Activated naive CD4-positive, alpha-beta T cell treated with anti-CD3 and anti-CD28 coated beads, Interleukin-2, amount 50 U/mL, for 72 hours (primary cell): ENCODE measurements around the gene APBA1. TPM values are rescaled to one million over a fixed set of nuclear protein-coding genes. Genes with fewer than 3 reads are reported as not detected.
"Not testable (repeated sequence)": the region's sequence is repeated elsewhere in the genome, so short reads cannot be mapped to it uniquely, and the experiment has no call there.

Experiments
- ATAC-seq, 2 donors: fragments of 150-1000 bp; cut with Tn5 transposase; 2 replicates each; pipeline ENCODE4 v1.10.0; 2021; ENCODE audit warnings: mild to moderate bottlenecking in 2 of 2, moderate library complexity in 2 of 2
- DNase-seq, 2 donors: peaks; one replicate each; pipeline ENCODE4 v3.0.0; 2021 to 2022; ENCODE audit warnings: low spot score in 2 of 2
- H3K27ac Mint-ChIP-seq, 2 donors: one replicate each; pipeline ENCODE4 v1.8.0; 2022; ENCODE audit warnings: mild to moderate bottlenecking in 2 of 2, mixed read lengths in 2 of 2
- H3K36me3 Mint-ChIP-seq, 2 donors: one replicate each; pipeline ENCODE4 v1.8.0; 2022; ENCODE audit warnings: mixed read lengths in 2 of 2
- H3K9me3 Mint-ChIP-seq, 2 donors: one replicate each; pipeline ENCODE4 v1.8.0; 2022; ENCODE audit warnings: mixed read lengths in 2 of 2
- total RNA-seq, 2 donors: library from RNA; stranded (reverse); gene quantifications; one replicate each; pipeline ENCODE4 v1.2.3, GENCODE V29; 2022

The APBA1 gene
- total RNA-seq, 2 donors from 2014 or later = 4.2 TPM; not detected in 1

- DNase-seq (no peak), ATAC-seq (no peak)
- no peaks in the 10 kb centered on the region for H3K36me3 Mint-ChIP-seq
- H3K9me3 Mint-ChIP-seq = peaks cover 0 to 2% of the 10 kb centered on the region in 2 donors
- no peak overlapping the region for H3K27ac Mint-ChIP-seq
Observed at GRCh38 chr9:69599232-69599971, 72.8 kb downstream of the APBA1 start.

GRCh38 chr9:69596906-69597305 lies 75.3 kb downstream of the APBA1 start:
- not testable (repeated sequence) for H3K27ac Mint-ChIP-seq, H3K9me3 Mint-ChIP-seq, DNase-seq, H3K36me3 Mint-ChIP-seq, ATAC-seq

GRCh38 chr9:69594180-69594579 lies 78.0 kb downstream of the APBA1 start:
- ATAC-seq (no peak), DNase-seq (no peak)
- no peaks in the 10 kb centered on the region for H3K9me3 Mint-ChIP-seq
- H3K36me3 Mint-ChIP-seq = no peaks in the 10 kb centered on the region
- H3K27ac Mint-ChIP-seq = no peak overlapping the region

DNA sequence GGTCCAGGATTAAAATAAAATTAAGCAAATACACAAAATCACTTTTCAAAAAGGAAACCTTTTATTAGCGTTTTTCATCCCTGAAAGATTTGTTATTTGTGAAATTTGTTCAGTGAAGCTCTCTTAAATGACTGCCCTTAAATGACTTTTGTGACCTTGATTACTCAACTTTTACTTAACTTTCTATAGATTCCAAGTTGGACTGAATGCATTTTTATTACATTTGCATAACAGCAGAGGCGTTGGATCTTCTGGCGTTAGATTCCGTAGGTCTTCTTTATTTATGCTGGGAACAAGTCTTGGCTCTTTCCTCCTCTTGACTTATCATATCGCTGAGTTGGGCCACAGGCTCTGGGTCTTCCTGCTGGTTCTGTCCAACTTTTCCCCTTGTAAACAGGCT lies 78.4 kb downstream of the APBA1 start:
- ATAC-seq (no peak), DNase-seq (no peak)
- Mint-ChIP-seq H3K27ac (no peak overlapping the region), H3K36me3 (no peaks in the 10 kb centered on the region), H3K9me3 (no peaks in the 10 kb centered on the region)

- no peaks in the 10 kb centered on the region for H3K36me3 Mint-ChIP-seq
- DNase-seq = no peak
- no peak for ATAC-seq
- H3K9me3 Mint-ChIP-seq = no peaks in the 10 kb centered on the region
- no peak overlapping the region for H3K27ac Mint-ChIP-seq
Observed at GRCh38 chr9:69593301-69593700, 78.9 kb downstream of the APBA1 start.

- DNase-seq (no peak), ATAC-seq (no peak)
- no peaks in the 10 kb centered on the region for H3K36me3 Mint-ChIP-seq
- no peak overlapping the region for H3K27ac Mint-ChIP-seq
- H3K9me3 Mint-ChIP-seq = no peaks in the 10 kb centered on the region
Observed at GRCh38 chr9:69590266-69590665, 81.9 kb downstream of the APBA1 start.

- ATAC-seq (no peak), DNase-seq (no peak)
- H3K9me3 Mint-ChIP-seq = no peaks in the 10 kb centered on the region
- H3K27ac Mint-ChIP-seq = no peak overlapping the region
- no peaks in the 10 kb centered on the region for H3K36me3 Mint-ChIP-seq
Observed at GRCh38 chr9:69589156-69589555, 83.0 kb downstream of the APBA1 start.

DNA sequence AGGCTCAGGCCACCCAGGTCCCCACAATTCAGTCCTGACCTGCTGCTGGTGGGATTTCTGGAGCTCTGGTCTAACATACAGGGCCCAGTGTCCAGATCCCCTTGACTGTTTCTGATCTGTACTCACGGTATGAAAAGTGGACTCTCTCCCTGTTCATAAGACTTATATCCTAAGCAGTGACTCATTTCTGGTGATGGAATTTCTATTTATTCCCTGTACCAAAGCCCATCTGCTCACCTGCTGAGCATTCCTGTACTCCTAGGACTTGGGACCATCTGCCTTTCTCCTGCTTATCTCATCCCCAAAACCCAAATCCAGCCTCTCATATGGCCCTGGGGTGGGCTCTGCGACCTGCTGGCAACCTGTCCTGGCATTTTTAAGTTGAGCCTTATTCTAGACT lies 86.6 kb downstream of the APBA1 start:
- H3K27ac Mint-ChIP-seq = no peak overlapping the region
- H3K9me3 Mint-ChIP-seq = no peaks in the 10 kb centered on the region
- no peaks in the 10 kb centered on the region for H3K36me3 Mint-ChIP-seq
- no peak for DNase-seq
- ATAC-seq = no peak

DNA sequence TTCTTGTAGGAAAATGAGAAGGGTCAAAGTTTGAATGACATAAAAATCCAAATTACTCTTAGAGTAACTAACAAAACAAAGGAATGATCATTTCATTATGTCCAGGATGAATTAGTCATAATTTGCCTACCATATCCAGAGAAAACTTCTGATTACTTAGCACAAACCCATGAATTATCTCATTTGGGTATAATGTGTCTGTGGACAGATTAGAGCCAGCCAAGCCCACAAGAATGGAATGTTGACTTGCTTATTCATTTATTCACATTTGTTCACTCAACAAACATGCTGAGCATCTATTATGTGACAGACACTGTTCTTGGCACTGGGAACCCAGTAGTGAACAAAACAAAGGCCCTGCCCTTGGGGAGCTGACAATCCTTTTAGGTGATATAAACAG lies 87.4 kb downstream of the APBA1 start:
- H3K36me3 Mint-ChIP-seq = no peaks in the 10 kb centered on the region
- H3K9me3 Mint-ChIP-seq = no peaks in the 10 kb centered on the region
- no peak overlapping the region for H3K27ac Mint-ChIP-seq
- DNase-seq (no peak), ATAC-seq (no peak)

- Mint-ChIP-seq H3K27ac (no peak overlapping the region), H3K9me3 (no peaks in the 10 kb centered on the region), H3K36me3 (no peaks in the 10 kb centered on the region)
- DNase-seq (no peak), ATAC-seq (no peak)
Observed at GRCh38 chr9:69583645-69584234, 88.4 kb downstream of the APBA1 start.

GRCh38 chr9:69582544-69583297 lies 89.5 kb downstream of the APBA1 start:
- Mint-ChIP-seq H3K9me3 (no peaks in the 10 kb centered on the region), H3K27ac (no peak overlapping the region), H3K36me3 (no peaks in the 10 kb centered on the region)
- DNase-seq (no peak), ATAC-seq (no peak)

DNA sequence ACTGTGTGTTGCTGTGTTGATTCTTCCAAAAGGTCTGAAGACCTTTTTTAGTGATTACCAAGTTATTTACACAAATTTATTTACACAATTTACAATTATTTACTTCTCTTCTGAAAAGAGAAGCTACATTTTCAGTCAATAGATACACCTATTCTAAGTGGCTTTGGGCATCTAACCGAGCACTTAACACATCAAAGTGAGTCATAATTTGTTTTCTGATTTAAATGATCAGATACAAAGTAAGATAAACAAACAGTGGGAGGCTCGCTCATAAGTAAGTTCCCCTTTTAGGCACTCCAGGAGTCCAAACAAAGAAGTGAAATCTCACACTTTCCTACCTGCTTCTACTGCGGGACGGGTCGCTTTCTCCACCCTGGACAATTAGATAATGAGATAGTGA lies 90.2 kb downstream of the APBA1 start:
- H3K36me3 Mint-ChIP-seq = no peaks in the 10 kb centered on the region
- H3K9me3 Mint-ChIP-seq = no peaks in the 10 kb centered on the region
- ATAC-seq (no peak), DNase-seq (no peak)
- H3K27ac Mint-ChIP-seq = no peak overlapping the region

DNA sequence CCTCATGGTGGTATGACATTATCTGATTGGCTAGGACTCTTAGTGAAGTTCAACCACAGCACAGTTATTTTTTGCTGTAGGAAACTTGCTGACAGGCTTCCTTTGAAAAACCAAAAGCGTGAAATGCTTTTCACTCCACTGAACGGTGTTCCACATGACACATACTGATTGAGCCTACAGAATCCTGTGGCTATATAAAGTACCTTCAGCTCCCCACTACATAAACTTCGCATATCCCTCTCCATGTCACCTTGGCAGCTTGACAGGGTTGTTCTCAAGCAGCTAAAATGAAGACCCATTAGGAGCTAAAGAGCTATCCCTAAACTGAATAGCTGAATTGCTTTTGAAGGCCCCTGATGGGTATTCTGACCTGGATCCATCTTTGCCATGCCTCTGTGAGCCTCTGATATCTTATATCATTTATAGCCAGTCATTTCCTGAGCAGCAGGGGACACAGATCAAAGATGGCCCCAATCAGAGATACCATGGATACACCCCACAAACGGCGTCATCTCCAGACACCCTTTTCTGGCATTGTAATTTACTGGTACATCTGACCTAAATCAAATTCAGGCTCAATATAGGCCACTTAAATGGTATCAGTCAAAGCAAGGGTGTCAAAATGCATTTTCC lies 91.5 kb downstream of the APBA1 start:
- no peaks in the 10 kb centered on the region for H3K36me3 Mint-ChIP-seq
- H3K27ac Mint-ChIP-seq = no peak overlapping the region
- ATAC-seq (no peak), DNase-seq (no peak)
- H3K9me3 Mint-ChIP-seq = no peaks in the 10 kb centered on the region

GRCh38 chr9:69579760-69580581 lies 92.2 kb downstream of the APBA1 start:
- Mint-ChIP-seq H3K36me3 (no peaks in the 10 kb centered on the region), H3K27ac (no peak overlapping the region), H3K9me3 (no peaks in the 10 kb centered on the region)
- no peak for ATAC-seq
- no peak for DNase-seq

DNA sequence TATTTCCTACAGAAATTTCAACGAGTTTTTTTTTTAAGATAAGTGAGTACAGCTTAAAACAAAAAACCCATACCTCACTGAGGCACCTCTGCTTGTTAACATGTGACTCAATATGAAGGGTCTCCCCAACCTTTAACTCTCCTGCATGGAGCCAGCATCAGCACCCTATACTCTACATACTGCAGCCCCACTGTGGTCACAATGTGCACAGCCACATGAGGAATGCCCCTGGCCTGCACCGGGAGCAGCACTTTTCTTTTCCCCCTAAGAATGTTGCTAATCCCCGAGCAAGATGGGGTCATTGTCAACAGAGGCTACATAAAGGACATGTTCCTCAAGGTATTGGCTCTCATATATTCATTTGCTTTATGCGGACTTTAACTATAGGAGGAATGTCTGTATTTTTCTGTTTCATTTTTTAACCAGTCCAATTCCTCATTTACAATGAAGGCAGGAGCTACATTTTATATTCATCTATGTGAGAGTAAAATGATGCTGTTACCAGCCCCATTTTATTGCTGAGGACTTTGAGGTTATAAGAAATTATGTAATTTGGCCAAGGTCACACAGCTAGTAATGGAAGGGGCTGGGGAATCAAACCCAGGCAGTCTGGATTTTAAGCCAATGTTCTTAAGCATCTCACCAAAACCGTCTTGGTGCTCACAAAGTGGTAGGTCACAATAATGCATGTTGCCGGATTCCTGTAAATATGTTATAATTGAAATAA lies 93.0 kb downstream of the APBA1 start:
- Mint-ChIP-seq H3K36me3 (no peaks in the 10 kb centered on the region), H3K9me3 (no peaks in the 10 kb centered on the region), H3K27ac (no peak overlapping the region)
- no peak for ATAC-seq
- DNase-seq = no peak

GRCh38 chr9:69578026-69578425 lies 94.1 kb downstream of the APBA1 start:
- Mint-ChIP-seq H3K36me3 (no peaks in the 10 kb centered on the region), H3K9me3 (no peaks in the 10 kb centered on the region), H3K27ac (no peak overlapping the region)
- ATAC-seq (no peak), DNase-seq (no peak)
